Cardiac ventricle fibroblast (primary cell): ENCODE data around the gene USP46. TPM values are rescaled to one million over a fixed set of nuclear protein-coding genes. Genes with fewer than 3 reads are reported as not detected.

ENCODE experiments used
- total RNA-seq: library from RNA; depleted of rRNA; stranded (reverse); fragments of >200 nt; gene quantifications from 2 replicates; pipeline ENCODE4 v1.2.3, GENCODE V29; 2015

Gene USP46
- total RNA-seq, result 7.2 and 8.9 TPM in 2 replicates

GRCh38 chr4:52659001-52659721 lies at the start of gene USP46:
Gene USP46 (minus strand): TSS chr4:52659301. CDS start chr4:52659150, 151 bp downstream.

Other genes with a start within 250 kb of the USP46 start
- not detected in 2 replicates for gene ERVMER34-1, start 92.1 kb upstream of the USP46 start, total RNA-seq
- gene RASL11B, start 203.0 kb upstream of the USP46 start, total RNA-seq, result 0.06 and 0.54 TPM in 2 replicates